Heart right ventricle (tissue), 16 donors: ENCODE measurements around the gene PCIF1. TPM values are rescaled to one million over a fixed set of nuclear protein-coding genes. Genes with fewer than 3 reads are reported as not detected.

Source experiments
- ATAC-seq, 8 donors: fragments of 200-7000 bp; cut with Tn5 transposase; one replicate each; pipeline ENCODE4 v1.9.1; 2020; ENCODE audit warnings: mild to moderate bottlenecking in 8 of 8, moderate library complexity in 8 of 8, moderate number of reproducible peaks in 1 of 8
- DNase-seq, 2 donors: peaks; one replicate each; pipeline ENCODE4 v3.0.0-alpha.2; 2020
- H3K27ac ChIP-seq, 10 donors: fragments of 200-600 bp; sonication (generic) in 2 of 10; one replicate each; pipeline versions ENCODE4 v1.5.0 to v1.8.0; 2020 to 2022; ENCODE audit warnings: mild to moderate bottlenecking in 3 of 10
- H3K27me3 ChIP-seq, 7 donors: fragments of 200-600 bp; one replicate each; pipeline ENCODE4 v1.8.0; 2021 to 2022; ENCODE audit warnings: mild to moderate bottlenecking in 2 of 7
- H3K36me3 ChIP-seq, 9 donors: fragments of 200-600 bp; sonication (generic) in 1 of 9; one replicate each; pipeline versions ENCODE4 v1.5.0 to v1.8.0; 2020 to 2022; ENCODE audit warnings: mild to moderate bottlenecking in 2 of 9
- H3K4me1 ChIP-seq, 9 donors: fragments of 200-600 bp; sonication (generic) in 1 of 9; one replicate each; pipeline versions ENCODE4 v1.5.0 to v1.8.0; 2020 to 2022; ENCODE audit warnings: mild to moderate bottlenecking in 4 of 9
- H3K4me3 ChIP-seq, 10 donors: fragments of 200-600 bp; sonication (generic) in 2 of 10; one replicate each; pipeline versions ENCODE4 v1.5.0 to v1.8.0; 2020 to 2022; ENCODE audit warnings: mild to moderate bottlenecking in 7 of 10, moderate library complexity in 2 of 10
- H3K9me3 ChIP-seq, 11 donors: fragments of 200-600 bp in 10 of 11; sonication (generic) in 2 of 11; one replicate each; pipeline versions ENCODE4 v1.5.0 to v1.8.0; 2013 to 2022; ENCODE audit warnings: mild to moderate bottlenecking in 2 of 11, control low read depth in 1 of 11, moderate library complexity in 1 of 11
- WGBS, 2 donors: extraction: QIAGEN DNeasy Blood & Tissue Kit; methylation state at CpG; one replicate each; pipeline ENCODE4 v1.1.7; 2013; ENCODE audit warnings: inconsistent platforms in 1 of 2; 5-methylcytosine and 5-hydroxymethylcytosine counted together
- intact Hi-C, 10 donors: fragments of 100-400 bp; cut with DNase I; formaldehyde crosslinking; loops; one replicate each; pipeline versions ENCODE4 v1.11.1 to v1.14.2; 2022
- polyA plus RNA-seq, 2 donors: library from polyadenylated mRNA; stranded (reverse); fragments of 200-250 nt; gene quantifications; one replicate each; pipeline ENCODE4 v1.2.3, GENCODE V29; 2013
- total RNA-seq, 10 donors: library from RNA; stranded (reverse); fragmentation: NEBNext Ultra II Directional in 3 of 10; extraction: Animal tissue kit (Norgen Biotek cat#: 25700) in 3 of 10; gene quantifications; one replicate each; pipeline versions ENCODE4 v1.2.1 to v1.2.4, GENCODE V29; 2021 to 2023
- TF ChIP-seq, protein P1 (sequence below), 9 donors: fragments of 200-600 bp; sonication (generic) in 2 of 9; IDR thresholded peaks; one replicate each; pipeline versions ENCODE4 v1.5.0 to v1.8.0; 2021 to 2022; ENCODE audit warnings: antibody characterized with exemption in 9 of 9, mild to moderate bottlenecking in 5 of 9, moderate library complexity in 1 of 9
- donor health status: Arrhythmogenic right ventricular cardiomyopathy.
- donor health status: ischemic (EF 13 %, LVEDD 7.1; RV severe dilation, severe dysfunction).
- donor health status: healthy with polysubstance abuse.
- donor health status: DM: no; HTN: yes; CAD: no.
- donor health status: DM: no; HTN: no; CAD: no.
- donor health status: ischemic (EF 25% LVEDD 6.9; RV normal size, moderate dysfunction).
- donor health status: ischemic (EF 25% LVEDD 5.7; RV mildly dilated, moderate dysfunction).
- donor health status: healthy.
- donor health status: DM: yes; HTN: yes; CAD: no.
- donor health status: Ischemic cardiomyopathy.
- donor health status: ischemic (EF 35%, LVEDD 5.7; RV mildly dilated, moderate dysfunction).
- donor health status: nonischemic (EF 11% LVEDD 7.7; RV severe dilation, severe dysfunction).
- donor health status: DM: yes; HTN: yes; CAD: no.
- donor health status: PGD.
- donor health status: ischemic (EF 29% LVEDD 5.4; RV normal size, mild dysfunction).
- donor health status: nonischemic (EF 23%, LVEDD 6.1; RV moderate dilation, normal function).

The PCIF1 gene
- total and polyA plus RNA-seq, 12 donors = 20.8 to 33.1 (median 27.4) TPM

DNA sequence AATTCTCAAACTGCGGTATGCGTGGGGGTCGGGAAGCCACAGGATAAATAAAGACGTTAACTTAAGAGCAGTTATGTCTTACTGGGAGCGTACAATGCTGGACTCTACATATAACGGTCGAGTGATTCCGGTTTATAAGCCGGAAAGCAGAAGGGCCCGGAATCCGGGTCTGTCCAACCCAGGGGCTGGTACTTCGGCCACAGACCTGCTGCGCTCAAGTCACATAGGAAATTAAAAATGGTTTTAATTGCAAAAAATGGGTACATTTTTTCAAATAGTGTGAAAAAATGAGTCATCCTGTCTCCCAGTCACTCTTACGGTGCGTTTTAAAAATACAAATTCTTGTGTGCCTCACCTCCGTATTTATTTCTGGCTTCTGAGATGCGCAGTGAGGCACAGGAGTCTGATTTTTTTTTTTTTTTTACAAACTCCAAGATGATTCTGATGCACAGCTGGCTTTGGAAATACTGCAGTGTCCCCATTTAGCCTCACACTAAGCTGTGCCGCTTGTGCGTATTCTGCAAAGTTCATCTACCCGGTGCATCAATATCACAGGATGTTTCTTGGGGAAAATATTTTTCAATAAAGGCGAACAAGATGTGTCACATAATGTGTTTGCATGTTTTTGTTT, 1.0 kb downstream of the PCIF1 start:
- Histone ChIP-seq H3K9me3 (no peaks in the 10 kb centered on the region), H3K36me3 (peaks cover 0 to 43% (median 34%) of the 10 kb centered on the region in 9 donors), H3K4me1 (peaks cover 0 to 38% (median 23%) of the 10 kb centered on the region in 9 donors), H3K27me3 (no peaks in the 10 kb centered on the region), H3K27ac (peak overlapping the region; percentile 87 to 100 (median 100)), H3K4me3 (peak overlapping the region; percentile 64 to 100 (median 96))
- ATAC-seq (peak in 6 of 8 donors; percentile 1 to 28 (median 23)), DNase-seq (no peak)
- TF ChIP-seq, protein P1, sequence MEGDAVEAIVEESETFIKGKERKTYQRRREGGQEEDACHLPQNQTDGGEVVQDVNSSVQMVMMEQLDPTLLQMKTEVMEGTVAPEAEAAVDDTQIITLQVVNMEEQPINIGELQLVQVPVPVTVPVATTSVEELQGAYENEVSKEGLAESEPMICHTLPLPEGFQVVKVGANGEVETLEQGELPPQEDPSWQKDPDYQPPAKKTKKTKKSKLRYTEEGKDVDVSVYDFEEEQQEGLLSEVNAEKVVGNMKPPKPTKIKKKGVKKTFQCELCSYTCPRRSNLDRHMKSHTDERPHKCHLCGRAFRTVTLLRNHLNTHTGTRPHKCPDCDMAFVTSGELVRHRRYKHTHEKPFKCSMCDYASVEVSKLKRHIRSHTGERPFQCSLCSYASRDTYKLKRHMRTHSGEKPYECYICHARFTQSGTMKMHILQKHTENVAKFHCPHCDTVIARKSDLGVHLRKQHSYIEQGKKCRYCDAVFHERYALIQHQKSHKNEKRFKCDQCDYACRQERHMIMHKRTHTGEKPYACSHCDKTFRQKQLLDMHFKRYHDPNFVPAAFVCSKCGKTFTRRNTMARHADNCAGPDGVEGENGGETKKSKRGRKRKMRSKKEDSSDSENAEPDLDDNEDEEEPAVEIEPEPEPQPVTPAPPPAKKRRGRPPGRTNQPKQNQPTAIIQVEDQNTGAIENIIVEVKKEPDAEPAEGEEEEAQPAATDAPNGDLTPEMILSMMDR (IDR thresholded peaks at IDR 0.05) = no peak
- intact Hi-C loops = loop anchor here in 6 of 10 donors (1.0 to 10.0 kb wide), 6 partner anchors 25 to 111 kb away; partner anchors contain the start of genes CTSA (in 5 of the 6), NEURL2 (in 5 of the 6), TNNC2 (in 1 of the 6) and ZNF335 (in 1 of the 6)
- WGBS, 2 donors = 5 to 7% methylated on average over 21 of the region's 21 CpGs

DNA sequence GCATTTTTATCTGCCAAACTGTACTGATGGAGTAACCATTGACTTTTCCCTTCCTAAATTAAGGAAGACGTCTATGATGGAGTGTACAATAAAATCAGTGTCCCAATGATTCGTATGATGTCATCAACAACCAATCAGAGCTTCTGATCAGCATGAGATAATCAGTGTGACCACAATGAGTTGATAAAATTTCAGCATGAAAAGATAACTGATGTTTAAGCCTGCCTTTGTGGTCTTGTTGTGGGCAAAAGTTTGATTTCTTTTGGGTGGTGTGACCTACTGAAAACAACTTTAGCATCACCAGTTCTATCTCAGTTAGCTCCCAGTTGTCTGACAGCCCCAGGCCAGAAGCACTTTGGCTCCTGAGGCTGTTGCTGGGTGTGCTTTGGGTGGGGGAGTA, 3.3 kb downstream of the PCIF1 start:
- Histone ChIP-seq H3K27ac (no peak overlapping the region), H3K27me3 (no peaks in the 10 kb centered on the region), H3K4me3 (no peak overlapping the region), H3K4me1 (peaks cover 0 to 38% (median 23%) of the 10 kb centered on the region in 9 donors), H3K36me3 (peaks cover 0 to 61% (median 44%) of the 10 kb centered on the region in 9 donors), H3K9me3 (no peaks in the 10 kb centered on the region)
- DNase-seq (no peak), ATAC-seq (no peak)
- 67 to 70% methylated on average over 2 of the region's 2 CpGs for WGBS, 2 donors
- intact Hi-C loops = loop anchor here in 1 of 10 donors (10.0 kb wide), 1 partner anchor 113 kb away; the partner anchor contains the start of gene TNNC2
- TF ChIP-seq, protein P1 (IDR thresholded peaks at IDR 0.05) = no peak

DNA sequence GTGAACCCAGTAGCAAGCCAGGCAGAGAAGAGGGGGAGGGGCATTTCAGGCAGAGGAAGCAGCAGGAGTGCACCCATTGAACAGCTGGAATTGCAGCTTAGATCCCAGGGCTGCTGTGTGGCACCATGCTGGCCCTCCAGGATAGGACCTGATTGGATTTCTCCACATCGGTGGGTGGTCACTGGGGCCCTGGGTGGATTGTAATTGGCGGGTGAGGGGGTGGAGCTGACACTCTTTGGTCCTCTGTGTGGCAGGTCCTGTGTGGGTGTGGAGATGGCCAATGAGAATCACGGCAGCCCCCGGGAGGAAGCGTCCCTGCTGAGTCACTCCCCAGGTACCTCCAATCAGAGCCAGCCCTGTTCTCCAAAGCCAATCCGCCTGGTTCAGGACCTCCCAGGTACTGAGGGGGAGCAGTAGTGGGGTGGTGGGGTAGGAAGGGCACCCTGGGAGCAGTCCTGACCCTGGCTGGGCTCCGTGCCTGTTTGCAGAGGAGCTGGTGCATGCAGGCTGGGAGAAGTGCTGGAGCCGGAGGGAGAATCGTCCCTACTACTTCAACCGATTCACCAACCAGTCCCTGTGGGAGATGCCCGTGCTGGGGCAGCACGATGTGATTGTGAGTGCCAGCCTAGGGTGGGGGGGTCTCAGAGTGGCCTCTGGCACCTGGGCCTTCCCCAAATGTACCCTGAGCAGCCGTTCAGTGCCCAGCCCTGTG, 4.4 kb downstream of the PCIF1 start:
- WGBS, 2 donors = 85 to 88% methylated on average over 13 of the region's 13 CpGs
- H3K9me3 ChIP-seq = no peaks in the 10 kb centered on the region
- TF ChIP-seq, protein P1 (IDR thresholded peaks at IDR 0.05) = no peak
- DNase-seq (no peak), ATAC-seq (no peak)
- H3K27ac ChIP-seq = no peak overlapping the region
- peaks cover 0 to 70% (median 55%) of the 10 kb centered on the region in 9 donors for H3K36me3 ChIP-seq
- no peak overlapping the region for H3K4me3 ChIP-seq
- H3K4me1 ChIP-seq = peaks cover 0 to 29% (median 14%) of the 10 kb centered on the region in 9 donors
- intact Hi-C loops = loop anchor here in 1 of 10 donors (10.0 kb wide), 1 partner anchor 114 kb away; the partner anchor contains the start of gene TNNC2
- no peaks in the 10 kb centered on the region for H3K27me3 ChIP-seq

DNA sequence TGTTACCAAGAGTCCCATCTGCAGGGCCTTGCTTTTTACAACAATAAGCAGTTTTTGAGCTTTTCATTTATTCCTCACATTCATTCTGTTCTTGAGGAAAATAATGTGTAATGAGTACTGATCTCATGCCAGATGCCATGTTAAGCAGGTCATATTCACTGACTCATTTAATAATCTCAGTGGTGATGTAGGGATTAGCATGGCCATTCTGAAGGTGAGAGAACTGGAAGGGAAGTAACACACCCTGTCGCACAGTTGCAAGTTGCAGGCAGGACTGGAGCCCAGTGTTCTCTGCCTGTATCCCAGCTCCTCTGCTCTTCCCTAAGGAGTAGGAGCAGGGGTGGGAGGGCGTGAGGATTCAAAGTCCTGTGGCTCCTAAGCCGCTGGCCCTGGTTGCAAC, 5.6 kb downstream of the PCIF1 start:
- intact Hi-C loops = loop anchor here in 1 of 10 donors (10.0 kb wide), 1 partner anchor 55 kb away; the partner anchor contains the start of genes SPATA25 and ZSWIM1
- TF ChIP-seq, protein P1 (IDR thresholded peaks at IDR 0.05) = no peak
- 92 to 97% methylated on average over 3 of the region's 3 CpGs for WGBS, 2 donors
- no peak overlapping the region for H3K4me3 ChIP-seq
- peaks cover 0 to 82% (median 66%) of the 10 kb centered on the region in 9 donors for H3K36me3 ChIP-seq
- no peaks in the 10 kb centered on the region for H3K9me3 ChIP-seq
- no peaks in the 10 kb centered on the region for H3K27me3 ChIP-seq
- peaks cover 0 to 40% (median 14%) of the 10 kb centered on the region in 9 donors for H3K4me1 ChIP-seq
- DNase-seq (no peak), ATAC-seq (no peak)
- no peak overlapping the region for H3K27ac ChIP-seq
